Measurements from ENCODE around the gene IGIP.
A peak's percentile ranks its signal among the peaks of the same experiment; 100 is the strongest.

The IGIP gene

GRCh38 chr5:140143521-140144258 lies 18.0 kb downstream of the IGIP start:
- H3K4me3 ChIP-seq (ENCODE audit: low read depth in 1 of 2, low read length in 1 of 2) = no peak overlapping the region
- H3K27me3 ChIP-seq = peaks cover 69% of the 10 kb centered on the region
- peaks cover 18 to 24% of the 10 kb centered on the region in 2 experiments for H3K4me1 ChIP-seq (ENCODE audit: control insufficient read depth in 1 of 2, insufficient read depth in 1 of 2, low read depth in 1 of 2, low read length in 1 of 2)
- no peak for TF ChIP-seq CTCF (IDR thresholded peaks at IDR 0.05)
- no peak overlapping the region for H3K27ac ChIP-seq
- no peaks in the 10 kb centered on the region for H3K36me3 ChIP-seq
- H3K9me3 ChIP-seq = no peaks in the 10 kb centered on the region

DNA sequence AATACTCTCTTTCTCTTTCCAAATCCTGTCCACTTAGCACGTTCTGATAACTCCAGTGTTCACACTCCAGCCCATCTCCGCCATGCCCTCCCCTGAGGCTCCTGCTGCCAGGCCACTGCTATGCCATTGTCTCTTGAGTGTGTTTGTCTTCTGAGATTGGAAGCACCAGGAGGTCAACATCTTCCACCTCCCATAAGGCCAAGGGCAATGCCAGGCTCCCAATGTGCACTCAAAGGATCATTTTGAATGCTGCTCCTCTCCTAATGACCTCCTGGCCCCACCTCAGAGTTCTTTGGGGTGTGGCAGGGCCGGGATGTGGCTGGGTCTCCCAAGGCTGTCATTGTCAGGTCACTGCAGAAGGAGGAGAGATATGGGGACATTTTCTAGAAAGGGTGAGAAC lies 19.5 kb downstream of the IGIP start:
- Histone ChIP-seq H3K4me3 (ENCODE audit: low read depth in 1 of 2, low read length in 1 of 2) (peak overlapping the region in 1 of 2 experiments; percentile 53), H3K9me3 (no peaks in the 10 kb centered on the region), H3K27me3 (peaks cover 68% of the 10 kb centered on the region), H3K36me3 (no peaks in the 10 kb centered on the region), H3K4me1 (ENCODE audit: control insufficient read depth in 1 of 2, insufficient read depth in 1 of 2, low read depth in 1 of 2, low read length in 1 of 2) (peaks cover 18 to 24% of the 10 kb centered on the region in 2 experiments), H3K27ac (no peak overlapping the region)
- TF ChIP-seq CTCF (IDR thresholded peaks at IDR 0.05) = no peak

GRCh38 chr5:140145818-140146522 lies 20.2 kb downstream of the IGIP start:
- TF ChIP-seq CTCF (IDR thresholded peaks at IDR 0.05) = peak; percentile 38
- H3K36me3 ChIP-seq = no peaks in the 10 kb centered on the region
- H3K27ac ChIP-seq = no peak overlapping the region
- no peaks in the 10 kb centered on the region for H3K9me3 ChIP-seq
- peak overlapping the region; percentile 29 to 53 for H3K4me3 ChIP-seq (ENCODE audit: low read depth in 1 of 2, low read length in 1 of 2)
- H3K4me1 ChIP-seq (ENCODE audit: control insufficient read depth in 1 of 2, insufficient read depth in 1 of 2, low read depth in 1 of 2, low read length in 1 of 2) = peaks cover 18 to 24% of the 10 kb centered on the region in 2 experiments
- peaks cover 62% of the 10 kb centered on the region for H3K27me3 ChIP-seq

- Histone ChIP-seq H3K36me3 (no peaks in the 10 kb centered on the region), H3K27ac (no peak overlapping the region), H3K4me1 (ENCODE audit: control insufficient read depth in 1 of 2, insufficient read depth in 1 of 2, low read depth in 1 of 2, low read length in 1 of 2) (peaks cover 18 to 24% of the 10 kb centered on the region in 2 experiments), H3K27me3 (peaks cover 60% of the 10 kb centered on the region), H3K9me3 (no peaks in the 10 kb centered on the region), H3K4me3 (ENCODE audit: low read depth in 1 of 2, low read length in 1 of 2) (peak overlapping the region in 1 of 2 experiments; percentile 53)
- no peak for TF ChIP-seq CTCF (IDR thresholded peaks at IDR 0.05)
Observed at GRCh38 chr5:140146523-140146842, 20.7 kb downstream of the IGIP start.

DNA sequence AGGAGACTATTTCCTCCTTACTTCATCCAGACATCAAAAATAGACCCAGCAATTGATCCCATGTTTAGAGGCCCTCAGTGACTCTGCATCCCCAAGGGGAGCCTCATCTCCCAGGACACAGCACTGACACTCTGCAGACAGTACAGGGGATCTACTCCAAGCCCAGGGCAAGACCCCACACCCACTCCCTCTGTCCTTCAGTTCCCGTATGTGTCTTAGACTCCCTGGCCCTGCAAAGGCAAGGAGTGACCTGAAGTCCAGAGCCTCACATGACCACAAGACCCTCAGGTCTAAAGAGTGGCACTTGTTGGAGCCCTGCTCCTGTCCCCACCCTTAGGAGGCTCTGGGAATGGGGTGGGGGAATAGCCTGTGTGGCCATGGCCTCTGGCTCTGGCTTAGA lies 21.7 kb downstream of the IGIP start:
- Histone ChIP-seq H3K9me3 (no peaks in the 10 kb centered on the region), H3K27me3 (peaks cover 52% of the 10 kb centered on the region), H3K27ac (no peak overlapping the region), H3K4me3 (ENCODE audit: low read depth in 1 of 2, low read length in 1 of 2) (no peak overlapping the region), H3K4me1 (ENCODE audit: control insufficient read depth in 1 of 2, insufficient read depth in 1 of 2, low read depth in 1 of 2, low read length in 1 of 2) (peaks cover 18 to 24% of the 10 kb centered on the region in 2 experiments), H3K36me3 (no peaks in the 10 kb centered on the region)
- no peak for TF ChIP-seq CTCF (IDR thresholded peaks at IDR 0.05)
